ENCODE results near the gene GGNBP2.

GGNBP2 gene

GRCh38 chr17:36544307-36545076 lies at the start of gene GGNBP2:
Gene GGNBP2, plus strand, starts transcription at chr17:36544919. Its CDS starts 806 bp downstream, at chr17:36545725.
- Histone ChIP-seq H3K27ac (peak within 1 kb of the TSS; percentile 91), H3K79me2 (ENCODE audit: insufficient read depth, low read depth) (peaks cover 54% of the 10 kb centered on the region), H3K27me3 (ENCODE audit: insufficient read depth, low read depth) (no peaks in the 10 kb centered on the region), H4K20me1 (ENCODE audit: insufficient read depth) (peaks cover 3% of the 10 kb centered on the region), H3K4me2 (peak within 1 kb of the TSS; percentile 97), H2AFZ (ENCODE audit: low read depth) (peak within 1 kb of the TSS; percentile 96), H3K36me3 (ENCODE audit: insufficient read depth) (no peaks in the 10 kb centered on the region), H3K4me1 (ENCODE audit: low read depth, poor library complexity, severe bottlenecking) (peaks cover 40% of the 10 kb centered on the region), H3K4me3 (IDR thresholded peaks at IDR 0.05; ENCODE audit: insufficient read depth, low read depth, low read length) (no peak within 1 kb of the TSS), H3K9ac (peak within 1 kb of the TSS; percentile 87)
- no peak for TF ChIP-seq CTCF (conservative IDR thresholded peaks at IDR 0.05; ENCODE audit: low read depth, low read length)

- no peak overlapping the region for H3K27ac ChIP-seq
- no peaks in the 10 kb centered on the region for H3K27me3 ChIP-seq (ENCODE audit: insufficient read depth, low read depth)
- H3K4me3 ChIP-seq (IDR thresholded peaks at IDR 0.05; ENCODE audit: insufficient read depth, low read depth, low read length), result no peak overlapping the region
- H3K79me2 ChIP-seq (ENCODE audit: insufficient read depth, low read depth), result peaks cover 12% of the 10 kb centered on the region; the same call in 1 of the 2 replicates
- H3K36me3 ChIP-seq (ENCODE audit: insufficient read depth), result no peaks in the 10 kb centered on the region
- TF ChIP-seq CTCF (conservative IDR thresholded peaks at IDR 0.05; ENCODE audit: low read depth, low read length), result no peak
- H3K4me2 ChIP-seq, result no peak overlapping the region
- H3K9ac ChIP-seq, result no peak overlapping the region
- H3K4me1 ChIP-seq (ENCODE audit: low read depth, poor library complexity, severe bottlenecking), result no peaks in the 10 kb centered on the region
- no peaks in the 10 kb centered on the region for H4K20me1 ChIP-seq (ENCODE audit: insufficient read depth)
- no peak overlapping the region for H2AFZ ChIP-seq (ENCODE audit: low read depth)
Observed at GRCh38 chr17:36495076-36495578, 49.6 kb upstream of the GGNBP2 start.

GRCh38 chr17:36496018-36496789 lies 48.5 kb upstream of the GGNBP2 start:
- Histone ChIP-seq H3K4me3 (IDR thresholded peaks at IDR 0.05; ENCODE audit: insufficient read depth, low read depth, low read length) (no peak overlapping the region), H3K27ac (no peak overlapping the region), H2AFZ (ENCODE audit: low read depth) (no peak overlapping the region), H3K4me2 (no peak overlapping the region), H3K79me2 (ENCODE audit: insufficient read depth, low read depth) (peaks cover 2% of the 10 kb centered on the region; the same call in 1 of the 2 replicates), H3K9ac (no peak overlapping the region), H3K4me1 (ENCODE audit: low read depth, poor library complexity, severe bottlenecking) (no peaks in the 10 kb centered on the region), H3K27me3 (ENCODE audit: insufficient read depth, low read depth) (no peaks in the 10 kb centered on the region), H4K20me1 (ENCODE audit: insufficient read depth) (no peaks in the 10 kb centered on the region), H3K36me3 (ENCODE audit: insufficient read depth) (no peaks in the 10 kb centered on the region)
- no peak for TF ChIP-seq CTCF (conservative IDR thresholded peaks at IDR 0.05; ENCODE audit: low read depth, low read length)

GRCh38 chr17:36498155-36498554 lies 46.6 kb upstream of the GGNBP2 start:
- Histone ChIP-seq H3K4me2 (no peak overlapping the region), H3K4me1 (ENCODE audit: low read depth, poor library complexity, severe bottlenecking) (no peaks in the 10 kb centered on the region), H3K79me2 (ENCODE audit: insufficient read depth, low read depth) (no peaks in the 10 kb centered on the region), H3K9ac (no peak overlapping the region), H3K36me3 (ENCODE audit: insufficient read depth) (no peaks in the 10 kb centered on the region), H3K4me3 (IDR thresholded peaks at IDR 0.05; ENCODE audit: insufficient read depth, low read depth, low read length) (no peak overlapping the region), H3K27me3 (ENCODE audit: insufficient read depth, low read depth) (no peaks in the 10 kb centered on the region), H4K20me1 (ENCODE audit: insufficient read depth) (no peaks in the 10 kb centered on the region), H2AFZ (ENCODE audit: low read depth) (no peak overlapping the region), H3K27ac (no peak overlapping the region)
- no peak for TF ChIP-seq CTCF (conservative IDR thresholded peaks at IDR 0.05; ENCODE audit: low read depth, low read length)

Data from KMS-11 (cell line).